ENCODE measurements around the gene PPP2R5C.

GRCh38 chr14:101723061-101723595, 38.4 kb upstream of the PPP2R5C start:
- no peak for TF ChIP-seq CTCF (conservative IDR thresholded peaks at IDR 0.05; ENCODE audit: low read depth, low read length)
- no peak for TF ChIP-seq MXI1 (IDR thresholded peaks at IDR 0.05; ENCODE audit: borderline replicate concordance, low read depth, low read length)
- no peak for TF ChIP-seq POLR2A (IDR thresholded peaks at IDR 0.05; ENCODE audit: low read depth, low read length)
- TF ChIP-seq RCOR1 (IDR thresholded peaks at IDR 0.05; ENCODE audit: insufficient replicate concordance, low read length) = no peak
- TF ChIP-seq BHLHE40 (IDR thresholded peaks at IDR 0.05; ENCODE audit: low read depth, low read length) = no peak
- TF ChIP-seq SMC3 (IDR thresholded peaks at IDR 0.05; ENCODE audit: low read depth, low read length) = no peak
- TF ChIP-seq CHD1 (IDR thresholded peaks at IDR 0.05; ENCODE audit: low read depth, low read length) = no peak
- no peak for TF ChIP-seq RAD21 (IDR thresholded peaks at IDR 0.05; ENCODE audit: low read length)
- no peak for TF ChIP-seq MAZ (IDR thresholded peaks at IDR 0.05; ENCODE audit: borderline replicate concordance, low read depth, low read length)
